GM18505 (cell line): ENCODE data around the gene STAT4.

Source experiments
- ATAC-seq: cut with Tn5 transposase; IDR thresholded peaks from one replicate; pipeline ENCODE4 v1.9.1; 2021; ENCODE audit not compliant: unreplicated experiment
- POLR2A ChIP-seq: IDR thresholded peaks from 4 replicates; pipeline ENCODE4 v1.6.1; 2011; ENCODE audit warnings: borderline replicate concordance; ENCODE audit not compliant: insufficient read depth, insufficient read length; ENCODE audit errors: extremely low read depth

STAT4 gene

GRCh38 chr2:191012845-191013681 is 137.7 kb downstream of the STAT4 start:
- TF ChIP-seq POLR2A = no peak
- ATAC-seq = no peak

GRCh38 chr2:191012346-191012745 is 138.4 kb downstream of the STAT4 start:
- ATAC-seq = no peak
- TF ChIP-seq POLR2A = no peak

GRCh38 chr2:191010887-191011885 is 139.6 kb downstream of the STAT4 start:
- TF ChIP-seq POLR2A = peak; percentile 62
- no peak for ATAC-seq

GRCh38 chr2:191009541-191010374 is 141.0 kb downstream of the STAT4 start:
- TF ChIP-seq POLR2A = no peak
- ATAC-seq = no peak

GRCh38 chr2:191008286-191008685 is 142.5 kb downstream of the STAT4 start:
- peak; percentile 37 for TF ChIP-seq POLR2A
- no peak for ATAC-seq

- no peak for TF ChIP-seq POLR2A
- ATAC-seq = no peak
Observed at GRCh38 chr2:191006997-191007783, 143.6 kb downstream of the STAT4 start.

- ATAC-seq = no peak
- peak; percentile 52 for TF ChIP-seq POLR2A
Observed at GRCh38 chr2:191006297-191006696, 144.5 kb downstream of the STAT4 start.

- ATAC-seq = no peak
- TF ChIP-seq POLR2A = no peak
Observed at GRCh38 chr2:191003405-191004309, 147.1 kb downstream of the STAT4 start.

- no peak for ATAC-seq
Observed at GRCh38 chr2:191001624-191002023, 149.2 kb downstream of the STAT4 start.

GRCh38 chr2:191001032-191001431 is 149.8 kb downstream of the STAT4 start:
- ATAC-seq = no peak
- no peak for TF ChIP-seq POLR2A

More at GRCh38 chr2:191001624-191002023, 149.2 kb downstream of the STAT4 start:
- TF ChIP-seq POLR2A = peak; percentile 10
